ENCODE measurements around the gene GPRIN1. TPM values are rescaled to one million over a fixed set of nuclear protein-coding genes. Genes with fewer than 3 reads are reported as not detected.

GPRIN1 gene
- total RNA-seq: 113 TPM

GRCh38 chr5:176609724-176610434, at the start of gene GPRIN1:
GPRIN1 (minus strand) TSS chr5:176610156; CDS start chr5:176599834, 10,322 bp downstream.

GRCh38 chr5:176647030-176647842, 37.3 kb upstream of the GPRIN1 start, which contains the start of gene TSPAN17:
TSPAN17 (plus strand) TSS chr5:176647484; CDS start chr5:176647616, 132 bp downstream.

GRCh38 chr5:176629853-176630680, 20.1 kb upstream of the GPRIN1 start, which contains the start of the genes EIF4E1B and SNCB:
EIF4E1B (plus strand) TSS chr5:176630675; CDS start chr5:176642788, 12,113 bp downstream.
SNCB (minus strand) TSS chr5:176630534; CDS start chr5:176629654, 880 bp downstream.

GRCh38 chr5:176548967-176549444, 61.0 kb downstream of the GPRIN1 start, which contains the start of gene CDHR2:
CDHR2 (plus strand) TSS chr5:176549342; CDS start chr5:176565353, 16,011 bp downstream.

Small RNA genes lying within 50 kb of the gene (small RNA-seq; reads per million reads assigned to genes)
- gene MIR4281 (ENCODE audit: low replicate concordance): not detected
- gene RF00019 (ENCODE audit: low replicate concordance): not detected
- not detected for gene RN7SL684P (ENCODE audit: low replicate concordance)

Other genes starting within 250 kb of the GPRIN1 start
- 114 TPM for gene KIAA1191, start 248.4 kb downstream of the GPRIN1 start, total RNA-seq
- 108 TPM for gene ARL10, start 244.7 kb downstream of the GPRIN1 start, total RNA-seq
- 9.1 TPM for gene NOP16, start 221.6 kb downstream of the GPRIN1 start, total RNA-seq
- gene HIGD2A, start 221.4 kb downstream of the GPRIN1 start, total RNA-seq: 28.5 TPM
- 47.6 TPM for gene CLTB, start 193.6 kb downstream of the GPRIN1 start, total RNA-seq
- 37.9 TPM for gene FAF2, start 161.8 kb downstream of the GPRIN1 start, total RNA-seq
- 21.0 TPM for gene RNF44, start 72.8 kb downstream of the GPRIN1 start, total RNA-seq
- 0.63 TPM for gene CDHR2, start 60.8 kb downstream of the GPRIN1 start, total RNA-seq
- gene SNCB, start 20.4 kb upstream of the GPRIN1 start, total RNA-seq: 14.4 TPM
- gene EIF4E1B, start 20.5 kb upstream of the GPRIN1 start, total RNA-seq: 0.31 TPM
- gene TSPAN17, start 37.3 kb upstream of the GPRIN1 start, total RNA-seq: 25.4 TPM
- gene UNC5A, start 200.4 kb upstream of the GPRIN1 start, total RNA-seq: 11.6 TPM

Measured in parietal lobe (tissue), 2 donors.